Lung (tissue), 12 donors: ENCODE results near the gene COL8A1. TPM values are rescaled to one million over a fixed set of nuclear protein-coding genes. Genes with fewer than 3 reads are reported as not detected.

Experiments
- ATAC-seq: fragments of 200-7000 bp; cut with Tn5 transposase; one replicate; pipeline ENCODE4 v1.9.1; 2020; ENCODE audit warnings: moderate number of reproducible peaks; ENCODE audit not compliant: insufficient read depth, low FRiP score
- DNase-seq, 3 donors: peaks; one replicate each; pipeline ENCODE4 v3.0.0-alpha.2; 2013 to 2017
- H3K27ac ChIP-seq, 2 donors: one replicate each; pipeline ENCODE4 v1.5.1; 2013; ENCODE audit warnings: mild to moderate bottlenecking in 2 of 2, moderate library complexity in 2 of 2, control low read depth in 1 of 2, inconsistent platforms in 1 of 2, low read depth in 1 of 2, low read length in 1 of 2
- H3K27me3 ChIP-seq, 3 donors: one replicate each; pipeline ENCODE4 v1.5.1; 2013; ENCODE audit warnings: low read length in 2 of 3; ENCODE audit not compliant: control insufficient read depth in 3 of 3, insufficient read depth in 3 of 3
- H3K36me3 ChIP-seq, 4 donors: one replicate each; pipeline ENCODE4 v1.5.1; 2013; ENCODE audit warnings: low read length in 4 of 4, mild to moderate bottlenecking in 1 of 4, moderate library complexity in 1 of 4; ENCODE audit not compliant: control insufficient read depth in 4 of 4, insufficient read depth in 4 of 4
- H3K4me1 ChIP-seq, 5 donors: one replicate each; pipeline ENCODE4 v1.5.1; 2013; ENCODE audit warnings: low read length in 5 of 5, mild to moderate bottlenecking in 2 of 5, moderate library complexity in 1 of 5; ENCODE audit not compliant: control insufficient read depth in 5 of 5, insufficient read depth in 5 of 5
- H3K4me3 ChIP-seq: one replicate; pipeline ENCODE4 v1.5.1; 2013; ENCODE audit warnings: mild to moderate bottlenecking, control low read depth, moderate library complexity
- H3K9ac ChIP-seq, 2 donors: one replicate each; pipeline ENCODE4 v1.5.1; 2013; ENCODE audit warnings: low read length in 2 of 2, control low read depth in 1 of 2; ENCODE audit not compliant: insufficient read depth in 1 of 2
- H3K9me3 ChIP-seq, 4 donors: one replicate each; pipeline ENCODE4 v1.5.1; 2013; ENCODE audit warnings: low read length in 3 of 4, mild to moderate bottlenecking in 1 of 4, moderate library complexity in 1 of 4; ENCODE audit not compliant: control insufficient read depth in 4 of 4, insufficient read depth in 3 of 4
- WGBS, 2 donors: extraction: QIAGEN DNeasy Blood & Tissue Kit; methylation state at CpG; one replicate each; pipeline ENCODE4 v1.1.7; 2013; 5-methylcytosine and 5-hydroxymethylcytosine counted together
- polyA plus RNA-seq, 2 donors: library from polyadenylated mRNA; stranded (reverse); fragments of 200-250 nt; gene quantifications; one replicate each; pipeline ENCODE4 v1.2.1, GENCODE V29; 2013
- total RNA-seq, 2 donors: library from RNA; depleted of rRNA in 1 of 2; stranded (reverse); fragments of >200 nt in 1 of 2; gene quantifications; one replicate each; pipeline ENCODE4 v1.2.1, GENCODE V29; 2014 to 2021
- TF ChIP-seq, protein P1 (sequence below): IDR thresholded peaks from 2 replicates; pipeline ENCODE4 v1.5.1; 2012; ENCODE audit warnings: mild to moderate bottlenecking; ENCODE audit errors: control extremely low read depth, extremely low read depth
- donor health status: control.
- donor health status: control.
- donor health status: Bipolar disorder and iron deficiency.
- donor health status: healthy.
- donor health status: DM: yes; HTN: yes; CAD: no.

The COL8A1 gene
- total and polyA plus RNA-seq, 4 donors = 19.5 to 84.6 (median 57.1) TPM

DNA sequence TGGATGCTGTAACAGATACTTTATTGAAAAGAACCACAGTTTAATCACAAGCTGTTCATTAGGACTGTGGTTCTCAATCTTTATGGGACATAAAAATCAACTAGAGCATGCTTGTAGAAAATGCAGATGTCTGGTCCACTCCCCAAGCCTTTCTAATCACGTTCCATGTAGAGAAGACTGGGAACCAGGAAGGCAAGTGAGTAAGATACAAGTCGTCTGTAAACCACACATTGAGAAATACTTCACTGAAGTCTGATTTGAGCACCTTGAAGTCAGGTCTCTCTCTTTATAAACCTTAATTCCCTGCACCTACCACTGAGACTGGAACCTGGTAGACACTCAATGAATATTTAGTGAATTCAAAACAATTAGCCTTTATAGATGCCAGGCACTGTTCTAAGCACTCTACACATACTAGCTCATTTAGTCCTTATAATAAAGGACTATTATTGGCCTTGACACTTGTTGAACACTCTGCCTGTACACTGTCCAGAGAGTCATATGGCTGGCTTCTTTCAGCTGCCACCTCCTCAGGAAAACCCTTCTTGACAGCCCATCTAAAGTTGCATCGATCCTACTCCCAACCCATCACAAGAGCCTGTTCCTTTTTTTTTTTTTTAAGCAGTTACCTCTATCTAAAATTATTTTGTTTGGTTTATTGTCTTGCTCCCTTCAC lies 120.2 kb downstream of the COL8A1 start:
- peaks cover 0 to 3% (median 0%) of the 10 kb centered on the region in 5 donors for H3K4me1 ChIP-seq
- TF ChIP-seq, protein P1, sequence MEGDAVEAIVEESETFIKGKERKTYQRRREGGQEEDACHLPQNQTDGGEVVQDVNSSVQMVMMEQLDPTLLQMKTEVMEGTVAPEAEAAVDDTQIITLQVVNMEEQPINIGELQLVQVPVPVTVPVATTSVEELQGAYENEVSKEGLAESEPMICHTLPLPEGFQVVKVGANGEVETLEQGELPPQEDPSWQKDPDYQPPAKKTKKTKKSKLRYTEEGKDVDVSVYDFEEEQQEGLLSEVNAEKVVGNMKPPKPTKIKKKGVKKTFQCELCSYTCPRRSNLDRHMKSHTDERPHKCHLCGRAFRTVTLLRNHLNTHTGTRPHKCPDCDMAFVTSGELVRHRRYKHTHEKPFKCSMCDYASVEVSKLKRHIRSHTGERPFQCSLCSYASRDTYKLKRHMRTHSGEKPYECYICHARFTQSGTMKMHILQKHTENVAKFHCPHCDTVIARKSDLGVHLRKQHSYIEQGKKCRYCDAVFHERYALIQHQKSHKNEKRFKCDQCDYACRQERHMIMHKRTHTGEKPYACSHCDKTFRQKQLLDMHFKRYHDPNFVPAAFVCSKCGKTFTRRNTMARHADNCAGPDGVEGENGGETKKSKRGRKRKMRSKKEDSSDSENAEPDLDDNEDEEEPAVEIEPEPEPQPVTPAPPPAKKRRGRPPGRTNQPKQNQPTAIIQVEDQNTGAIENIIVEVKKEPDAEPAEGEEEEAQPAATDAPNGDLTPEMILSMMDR = no peak
- WGBS, 2 donors = 65 to 74% methylated on average over 3 of the region's 3 CpGs
- peak overlapping the region in 1 of 2 donors; percentile 2 for H3K27ac ChIP-seq
- H3K4me3 ChIP-seq = no peak overlapping the region
- no peaks in the 10 kb centered on the region for H3K36me3 ChIP-seq
- no peaks in the 10 kb centered on the region for H3K9me3 ChIP-seq
- no peak overlapping the region for H3K9ac ChIP-seq
- no peak for DNase-seq
- peaks cover 0 to 4% (median 0%) of the 10 kb centered on the region in 3 donors for H3K27me3 ChIP-seq
- no peak for ATAC-seq

DNA sequence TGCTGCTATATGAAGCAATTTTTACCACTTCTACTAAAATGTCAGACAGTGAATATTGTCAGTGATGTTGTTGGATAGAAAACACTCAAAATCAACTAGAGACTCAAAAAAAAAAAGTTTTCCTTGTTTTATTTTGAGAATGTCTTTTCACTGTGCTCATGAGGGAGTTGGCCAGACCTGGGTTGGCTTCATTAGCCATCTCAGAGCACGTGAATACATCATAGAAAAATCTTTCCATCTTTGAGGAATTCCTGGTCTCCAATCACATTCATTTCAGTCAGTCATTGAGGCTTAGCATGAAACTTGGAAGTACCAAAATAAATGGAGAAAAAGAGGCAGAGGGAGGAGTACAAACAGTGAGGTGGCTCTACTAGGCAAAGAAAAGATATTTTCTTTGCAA lies 121.6 kb downstream of the COL8A1 start:
- Histone ChIP-seq H3K36me3 (no peaks in the 10 kb centered on the region), H3K4me1 (peaks cover 0 to 3% (median 0%) of the 10 kb centered on the region in 5 donors), H3K27ac (no peak overlapping the region), H3K9ac (no peak overlapping the region), H3K4me3 (no peak overlapping the region), H3K9me3 (no peaks in the 10 kb centered on the region), H3K27me3 (peaks cover 0 to 4% (median 0%) of the 10 kb centered on the region in 3 donors)
- TF ChIP-seq, protein P1 = no peak
- ATAC-seq (no peak), DNase-seq (no peak)
- WGBS, 2 donors = 87 to 91% methylated on average over 1 of the region's 1 CpG

DNA sequence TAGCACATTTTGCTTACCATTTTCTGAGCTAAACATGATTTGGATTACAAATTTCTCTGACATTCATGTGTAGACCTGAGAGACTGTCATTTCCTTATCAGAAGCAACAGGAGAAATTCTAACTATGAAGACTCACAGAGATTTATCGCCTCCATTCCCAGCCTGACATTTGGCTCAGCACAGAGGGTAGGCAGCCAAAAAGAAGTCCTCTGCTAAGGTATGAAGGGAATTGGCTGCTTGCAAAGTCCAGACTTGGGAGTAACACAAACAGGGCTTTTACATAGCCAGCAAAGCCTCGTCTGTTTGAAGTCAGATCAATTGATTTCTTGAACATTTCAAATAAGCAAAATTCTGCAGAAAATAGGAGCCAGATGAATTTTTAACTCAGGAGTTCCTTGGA lies 122.2 kb downstream of the COL8A1 start:
- Histone ChIP-seq H3K9me3 (no peaks in the 10 kb centered on the region), H3K4me3 (no peak overlapping the region), H3K27ac (no peak overlapping the region), H3K36me3 (no peaks in the 10 kb centered on the region), H3K9ac (no peak overlapping the region), H3K27me3 (peaks cover 0 to 4% (median 0%) of the 10 kb centered on the region in 3 donors), H3K4me1 (peaks cover 0 to 3% (median 0%) of the 10 kb centered on the region in 5 donors)
- TF ChIP-seq, protein P1 = no peak
- no peak for DNase-seq
- ATAC-seq = no peak
- WGBS, 2 donors = 62 to 82% methylated on average over 2 of the region's 2 CpGs
